HG03159 (cell line): Measurements from ENCODE around the gene ZMYND8.

Experiments used
- ATAC-seq: cut with Tn5 transposase; IDR thresholded peaks from one replicate; pipeline ENCODE4 v1.9.1; 2021; ENCODE audit warnings: mild to moderate bottlenecking, moderate library complexity; ENCODE audit not compliant: unreplicated experiment

ZMYND8 gene

DNA sequence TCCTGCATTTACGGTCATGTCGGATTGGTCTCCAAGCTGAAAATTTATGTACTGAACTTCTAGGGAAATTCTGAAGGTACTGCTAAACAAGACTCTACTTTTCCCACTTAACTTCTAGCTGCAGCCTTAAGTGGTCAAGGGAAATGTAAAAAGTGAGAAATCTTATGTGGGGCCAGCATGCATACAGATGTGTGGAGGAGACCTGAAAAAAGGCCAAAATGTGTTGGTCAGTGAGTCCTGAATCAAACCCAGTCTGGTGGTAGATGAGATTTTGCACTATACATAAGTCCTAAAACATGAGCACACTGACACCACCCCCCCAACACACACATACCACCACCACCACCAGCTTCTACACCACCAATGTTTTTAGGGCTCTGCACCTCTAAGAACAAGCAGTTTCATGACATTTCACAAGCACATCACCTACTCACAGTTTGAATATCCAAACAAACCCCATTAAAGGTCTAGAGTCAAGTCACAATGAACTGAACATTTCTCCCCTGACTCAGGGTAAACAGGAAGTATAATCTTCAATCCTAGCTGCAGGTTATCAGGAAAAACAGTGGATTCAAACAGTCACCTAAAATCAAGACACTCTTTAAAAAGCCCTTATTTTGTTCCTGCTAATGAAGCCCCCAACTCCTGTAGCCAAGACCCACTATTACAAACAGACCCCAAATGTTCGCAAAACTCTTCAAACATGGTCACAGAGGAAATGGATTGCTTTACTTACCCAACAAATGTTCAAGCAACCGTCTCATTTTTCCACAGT is 1.6 kb downstream of the ZMYND8 start:
- ATAC-seq = no peak

GRCh38 chr20:47354464-47354713 is 2.1 kb downstream of the ZMYND8 start:
- no peak for ATAC-seq

GRCh38 chr20:47353692-47354463 is 2.6 kb downstream of the ZMYND8 start:
- no peak for ATAC-seq

- ATAC-seq = no peak
Observed at GRCh38 chr20:47353239-47353691, 3.2 kb downstream of the ZMYND8 start.

GRCh38 chr20:47352332-47353238 is 3.9 kb downstream of the ZMYND8 start:
- ATAC-seq = no peak

- ATAC-seq = no peak
Observed at GRCh38 chr20:47351643-47352331, 4.7 kb downstream of the ZMYND8 start.

GRCh38 chr20:47350691-47351545 is 5.6 kb downstream of the ZMYND8 start:
- no peak for ATAC-seq

- no peak for ATAC-seq
Observed at GRCh38 chr20:47350181-47350550, 6.3 kb downstream of the ZMYND8 start.

DNA sequence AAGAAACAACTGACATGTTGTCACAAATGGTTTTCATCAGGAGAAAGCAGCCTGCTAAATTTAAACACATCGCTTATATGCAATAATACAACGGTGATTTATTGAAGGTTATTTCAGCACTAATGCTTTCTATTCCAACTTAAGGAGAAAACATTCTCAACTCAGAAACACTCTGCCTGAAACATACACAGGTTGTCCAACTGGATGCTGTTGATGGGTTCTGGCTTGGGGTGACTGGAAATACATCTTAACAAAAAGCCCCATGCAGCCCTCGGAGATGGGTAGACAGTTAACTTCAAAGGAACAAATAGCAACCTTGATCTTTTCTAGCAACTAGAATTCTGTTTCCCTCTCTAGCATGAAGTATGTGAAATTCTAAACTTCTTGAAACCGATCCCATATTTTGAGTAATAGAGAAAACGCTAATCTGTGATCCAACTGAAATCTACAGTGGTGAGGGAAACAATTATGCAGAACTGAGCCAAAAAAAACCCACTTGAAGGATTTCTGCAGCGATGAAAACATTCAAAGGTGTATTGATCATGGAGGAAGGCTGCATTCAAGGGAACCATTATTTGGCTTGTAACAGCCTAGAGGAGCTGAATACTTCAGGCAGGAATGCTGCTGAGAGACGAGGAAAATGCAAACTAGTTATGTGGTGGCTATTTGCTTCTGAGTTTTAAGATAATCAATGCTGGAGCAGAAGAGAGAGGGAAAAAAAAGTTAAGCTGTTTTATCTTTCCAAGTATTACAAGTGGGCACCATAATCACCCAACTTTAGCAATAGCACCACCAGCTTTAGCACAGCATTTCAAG is 6.9 kb downstream of the ZMYND8 start:
- no peak for ATAC-seq

- no peak for ATAC-seq
Observed at GRCh38 chr20:47348539-47349142, 7.9 kb downstream of the ZMYND8 start.

DNA sequence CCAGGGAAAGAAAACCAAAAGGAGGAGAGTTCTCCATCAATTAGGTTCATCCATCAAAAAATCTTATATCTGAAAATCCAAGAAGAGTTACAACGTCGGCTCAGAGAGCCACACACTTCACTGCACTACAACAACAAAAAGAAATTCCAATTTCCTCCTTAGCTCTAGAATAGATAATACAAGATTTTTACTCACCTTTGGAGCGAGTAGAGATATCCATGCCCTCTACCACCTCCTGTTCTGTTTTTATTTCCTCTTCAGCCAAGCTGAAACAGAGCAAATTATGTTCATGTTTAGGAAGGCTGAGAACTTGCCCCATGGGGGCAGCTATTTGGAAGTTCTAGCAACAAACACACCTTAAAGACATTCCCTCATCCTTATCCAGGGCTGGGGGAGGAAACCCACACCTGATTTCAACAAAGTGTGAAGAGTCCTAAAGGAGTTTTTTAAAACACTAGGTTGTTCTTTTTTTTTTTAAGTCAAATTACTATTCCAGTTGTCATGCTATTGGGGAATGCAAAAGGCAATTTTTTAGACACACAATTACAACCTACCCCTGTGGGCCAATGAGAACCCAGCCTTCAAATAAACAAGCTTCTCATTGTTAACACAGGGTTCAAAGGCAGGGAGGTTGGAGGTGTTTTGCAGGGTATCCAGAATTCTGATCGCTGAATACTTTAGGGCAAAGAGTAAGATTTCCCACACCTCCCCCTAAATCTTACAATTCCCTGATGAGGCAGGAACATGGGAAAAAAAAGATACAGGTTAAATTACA is 8.7 kb downstream of the ZMYND8 start:
- no peak for ATAC-seq

DNA sequence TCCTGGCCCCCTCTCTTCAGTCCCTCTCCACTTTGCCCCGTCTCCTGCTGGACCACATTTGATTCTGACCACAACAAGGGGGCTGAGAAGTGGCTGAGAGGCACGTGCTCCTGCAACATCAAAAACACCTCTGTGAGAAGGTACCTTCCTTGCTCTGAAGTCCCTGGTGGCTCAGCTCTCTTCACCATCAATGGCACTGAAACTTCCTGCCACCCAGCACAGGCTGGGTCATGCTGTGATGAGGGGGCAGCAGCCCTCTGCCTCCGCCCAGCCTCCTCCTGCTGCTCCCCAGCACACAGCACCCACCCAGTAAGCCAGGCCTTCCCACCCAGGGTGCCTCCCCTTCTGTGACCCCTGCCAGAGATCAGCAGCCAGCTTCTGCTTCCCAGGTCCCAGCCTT is 10.3 kb downstream of the ZMYND8 start:
- ATAC-seq = no peak

GRCh38 chr20:47345214-47345613 is 11.3 kb downstream of the ZMYND8 start:
- no peak for ATAC-seq

GRCh38 chr20:47343007-47343472 is 13.5 kb downstream of the ZMYND8 start:
- ATAC-seq = no peak

DNA sequence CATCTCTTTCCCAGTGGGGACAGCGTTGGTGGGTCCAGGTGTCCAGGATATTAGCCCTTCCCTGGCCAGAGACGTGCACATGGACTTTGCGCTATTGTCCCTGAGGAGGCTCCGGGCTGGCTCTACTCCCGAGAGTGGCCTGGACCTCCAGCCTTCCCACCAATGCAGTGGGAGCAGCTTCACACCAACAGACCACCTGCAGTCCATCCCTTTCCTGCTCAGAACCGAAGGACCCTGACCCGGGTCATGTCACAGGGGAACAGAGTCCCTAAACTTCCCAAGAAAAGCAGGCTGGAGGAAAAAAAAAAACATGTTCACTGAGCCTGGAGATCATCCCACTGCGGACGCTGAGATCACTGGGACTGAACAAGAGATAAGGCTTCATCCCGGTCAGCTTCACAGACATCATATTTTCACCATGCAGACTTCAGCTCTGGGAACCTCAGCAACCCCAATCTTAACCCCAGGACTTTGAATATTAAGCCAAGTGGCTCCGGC is 18.3 kb downstream of the ZMYND8 start:
- no peak for ATAC-seq

DNA sequence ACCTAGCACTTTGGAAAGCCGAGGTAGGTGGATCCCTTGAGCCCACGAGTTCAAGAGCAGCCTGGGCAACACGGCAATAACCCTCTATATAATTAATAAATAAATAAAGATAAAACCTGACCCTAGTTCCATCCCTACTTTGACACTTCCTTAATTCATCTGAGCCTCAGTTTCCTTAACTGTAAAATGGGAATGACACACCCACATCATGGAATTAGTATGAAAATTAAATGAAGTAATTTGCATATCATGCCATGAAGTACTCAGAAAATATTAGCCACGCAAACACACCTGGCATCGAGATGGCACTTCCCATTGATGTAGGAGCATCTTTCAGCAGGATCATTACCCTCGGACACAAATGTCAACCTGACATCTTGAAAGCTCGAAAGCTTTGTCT is 19.1 kb downstream of the ZMYND8 start:
- ATAC-seq = no peak

DNA sequence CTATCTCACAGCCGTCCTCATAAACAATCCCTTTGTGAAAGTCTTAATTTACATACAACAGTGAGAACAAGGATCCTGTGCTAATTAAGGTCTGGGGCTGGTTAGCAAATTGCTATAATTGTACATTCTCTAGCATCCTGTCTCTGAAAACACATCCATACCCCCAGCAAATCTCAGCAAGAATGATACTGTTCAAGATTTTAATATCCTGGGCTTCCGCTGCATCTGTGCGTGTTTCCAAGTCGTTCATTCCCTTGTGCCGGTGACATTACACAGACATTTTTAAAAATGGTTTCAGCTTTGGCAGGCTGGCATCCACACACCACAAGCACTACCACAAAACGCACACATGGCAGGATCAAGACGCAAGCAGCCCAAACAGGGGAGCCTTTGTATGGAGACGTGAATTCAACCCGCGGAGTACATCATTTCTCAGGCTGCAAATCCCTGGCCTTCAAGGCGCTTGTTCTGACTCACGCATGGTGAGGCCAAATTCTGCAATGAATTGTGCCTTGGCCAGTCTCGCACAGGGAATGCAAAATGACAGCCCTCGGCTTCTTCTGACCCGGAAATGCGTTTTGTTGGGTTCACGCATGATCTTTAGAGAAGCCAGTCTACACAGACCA is 20.3 kb downstream of the ZMYND8 start:
- no peak for ATAC-seq
